Esophagus squamous epithelium (tissue), 4 donors: ENCODE measurements around the gene RASAL2.

Experiments
- CTCF ChIP-seq, 6 experiments: fragments of 450-650 bp in 4 of 6; fragments of 200-600 bp in 2 of 6; sonication (generic) in 2 of 6; IDR thresholded peaks; one replicate each; pipeline ENCODE4 v1.5.1; 2016 to 2019; ENCODE audit warnings: antibody characterized with exemption in 6 of 6, mild to moderate bottlenecking in 4 of 6, moderate library complexity in 4 of 6
- POLR2A ChIP-seq, 4 donors: fragments of 450-650 bp; IDR thresholded peaks; one replicate each; pipeline ENCODE4 v1.6.1; 2017; ENCODE audit warnings: antibody characterized with exemption in 4 of 4, mild to moderate bottlenecking in 4 of 4, moderate library complexity in 3 of 4

GRCh38 chr1:178072326-178072725 lies 21.6 kb upstream of the RASAL2 start:
- TF ChIP-seq CTCF (IDR thresholded peaks at IDR 0.05) = no peak
- TF ChIP-seq POLR2A (IDR thresholded peaks at IDR 0.05) = no peak
